DMS153 treated with DMSO at 0.1 percent for 48 hours (cell line): ENCODE results near the gene SLC6A11.

Experiments used
- DNase-seq: peaks from one replicate; lab custom pipeline; 2025; ENCODE audit not compliant: unreplicated experiment; lab: John Stamatoyannopoulos, UW

The SLC6A11 gene

DNA sequence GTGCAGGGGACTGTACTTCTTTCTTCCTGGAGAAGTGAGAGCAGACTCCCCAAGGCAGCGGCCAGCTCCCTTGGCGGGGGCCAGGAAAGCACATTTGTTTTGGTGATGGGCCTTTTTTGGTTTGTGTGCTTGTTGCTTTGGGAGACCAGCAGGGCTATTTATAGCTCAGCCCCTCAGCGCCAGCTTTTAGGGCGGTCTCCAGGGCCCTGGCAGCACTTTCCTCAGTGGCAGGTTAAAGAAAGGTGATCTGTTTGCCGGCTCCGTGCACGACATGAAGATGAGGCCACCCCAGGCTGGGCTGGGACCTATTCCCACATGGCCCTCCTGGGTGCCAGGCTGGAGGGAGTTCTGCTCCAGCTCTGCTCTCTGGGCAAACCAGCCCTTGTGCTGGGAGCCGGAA, 21.8 kb downstream of the SLC6A11 start:
- no peak for DNase-seq

DNA sequence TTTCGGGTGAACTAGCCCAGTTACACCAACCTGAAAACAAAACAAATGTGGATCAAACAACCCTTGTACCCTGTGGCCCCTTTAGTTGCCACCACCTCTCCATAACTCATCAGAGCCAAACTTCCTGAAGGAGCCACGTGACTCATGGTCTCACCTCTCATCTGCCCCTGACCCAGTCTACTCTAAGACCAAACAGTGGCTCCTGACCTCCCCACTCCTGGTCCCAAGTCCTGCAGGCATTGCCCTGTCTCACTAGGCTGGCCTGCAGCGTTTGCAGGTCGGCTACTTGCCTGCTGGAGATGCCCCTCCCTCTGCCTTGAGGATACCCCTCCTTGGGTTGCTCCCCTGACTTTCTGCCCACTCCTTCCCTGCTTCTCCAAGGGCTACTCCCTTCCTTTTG, 23.1 kb downstream of the SLC6A11 start:
- DNase-seq, result no peak

DNA sequence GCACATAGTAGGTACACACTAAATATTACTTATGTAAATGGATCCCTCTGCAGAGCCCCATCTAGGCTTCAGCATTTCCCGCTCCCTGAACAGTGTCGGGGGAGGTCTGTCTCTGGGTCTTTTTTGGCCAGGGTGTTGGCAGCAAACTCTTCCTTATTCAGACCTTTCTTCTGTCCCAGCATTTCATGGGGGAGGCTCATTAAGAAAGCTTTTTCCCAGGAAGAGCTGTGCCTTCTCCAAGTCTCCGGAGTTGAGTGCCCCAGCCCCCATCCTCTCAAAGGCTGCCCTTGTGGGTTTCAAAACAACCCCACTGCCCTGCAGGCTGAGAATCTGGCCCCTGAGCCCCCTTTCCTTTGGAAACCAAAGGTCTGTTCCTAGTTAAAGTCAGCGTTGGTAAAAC, 25.1 kb downstream of the SLC6A11 start:
- DNase-seq, result no peak

DNA sequence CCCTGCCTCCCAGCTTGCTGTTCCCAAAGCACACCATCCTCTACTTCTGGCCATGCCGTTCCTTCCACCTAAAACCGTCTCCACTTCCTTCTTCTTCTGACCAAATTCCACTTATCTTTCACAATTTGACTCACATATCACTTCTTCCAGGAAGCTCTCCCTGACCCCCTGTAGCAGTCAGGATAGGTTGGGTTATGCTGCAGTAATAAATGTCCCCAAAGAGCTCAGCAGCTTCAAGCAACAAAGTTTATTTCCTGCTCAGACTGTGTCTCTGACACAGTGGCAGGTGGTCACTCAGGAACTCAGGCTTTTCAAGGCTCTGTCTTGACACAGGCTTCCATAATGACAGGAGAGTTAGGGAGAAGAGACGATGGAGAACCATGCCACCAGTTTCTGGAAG, 27.4 kb downstream of the SLC6A11 start:
- no peak for DNase-seq

DNA sequence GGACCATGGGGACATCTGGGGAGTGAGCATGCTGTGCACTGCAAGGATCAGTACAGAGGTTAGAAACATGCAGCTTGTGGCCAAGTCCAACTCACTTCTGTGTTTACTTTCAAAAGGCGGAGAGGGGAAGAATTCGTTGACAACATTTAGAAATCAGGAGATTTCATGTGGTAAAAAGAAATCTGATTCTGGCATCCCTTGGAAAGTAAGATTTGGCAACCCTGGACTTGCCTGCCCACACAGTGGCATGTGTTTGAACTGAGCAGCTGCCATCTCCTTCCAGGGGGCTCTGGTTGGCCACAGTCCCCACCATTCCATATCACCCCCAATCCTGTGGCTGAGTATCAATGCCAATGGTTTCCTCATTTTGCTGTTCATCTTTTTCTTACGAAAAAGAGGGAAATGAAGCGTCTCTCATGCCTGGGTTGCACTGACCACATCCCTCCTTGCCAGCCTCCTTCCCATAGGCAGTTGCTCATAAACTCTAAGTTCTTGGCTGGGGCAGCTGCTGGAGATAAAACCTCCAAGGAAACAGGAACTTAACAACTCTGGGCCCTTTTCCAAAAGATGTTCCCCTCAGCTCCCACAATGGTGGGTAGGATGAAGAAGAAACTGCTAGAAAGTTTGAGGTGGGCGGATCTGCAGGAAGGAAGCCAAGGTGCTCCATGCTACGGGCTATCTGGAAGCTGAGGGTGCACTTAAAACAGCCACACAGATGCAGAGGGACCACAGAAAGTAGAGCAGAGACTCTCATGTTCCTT, 29.2 kb downstream of the SLC6A11 start:
- no peak for DNase-seq

DNA sequence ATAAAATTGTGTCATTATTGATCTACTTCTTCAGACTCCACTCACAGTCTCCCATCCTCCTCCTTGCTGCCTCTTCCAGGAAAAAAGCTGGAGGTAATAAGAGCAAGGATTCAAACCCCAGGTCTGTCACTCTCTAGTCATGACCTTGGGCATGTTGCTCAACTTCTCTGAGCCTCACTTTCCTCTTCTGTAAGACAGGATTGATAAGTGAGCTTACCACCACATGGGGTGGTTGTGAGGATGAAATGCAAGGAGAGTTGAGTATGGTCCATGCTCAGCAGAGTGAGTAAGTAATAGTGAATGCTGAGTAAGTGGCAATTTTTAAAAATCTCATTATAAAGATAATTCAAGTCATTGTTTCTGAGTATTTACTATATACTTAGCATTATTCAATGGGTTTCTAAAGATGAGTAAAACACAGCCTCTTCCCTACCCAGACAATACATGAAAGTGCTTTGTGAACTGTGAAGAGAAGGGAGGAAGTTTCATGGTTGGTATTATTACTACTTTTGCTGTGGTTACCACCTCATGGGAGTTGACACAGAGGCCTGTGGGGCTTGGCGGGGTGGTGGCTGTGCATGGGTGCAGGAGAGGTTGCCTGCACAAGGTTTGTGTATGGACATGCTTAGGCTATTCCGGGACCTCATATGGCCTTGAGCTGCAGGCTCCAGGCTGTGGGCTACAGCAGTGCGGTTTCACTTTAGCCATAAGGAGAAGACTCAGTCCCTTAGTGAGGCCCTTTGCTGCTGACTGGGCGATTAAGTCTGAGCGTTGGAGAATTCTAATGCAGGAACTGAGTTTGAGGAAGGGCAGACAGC, 30.0 kb downstream of the SLC6A11 start:
- no peak for DNase-seq

DNA sequence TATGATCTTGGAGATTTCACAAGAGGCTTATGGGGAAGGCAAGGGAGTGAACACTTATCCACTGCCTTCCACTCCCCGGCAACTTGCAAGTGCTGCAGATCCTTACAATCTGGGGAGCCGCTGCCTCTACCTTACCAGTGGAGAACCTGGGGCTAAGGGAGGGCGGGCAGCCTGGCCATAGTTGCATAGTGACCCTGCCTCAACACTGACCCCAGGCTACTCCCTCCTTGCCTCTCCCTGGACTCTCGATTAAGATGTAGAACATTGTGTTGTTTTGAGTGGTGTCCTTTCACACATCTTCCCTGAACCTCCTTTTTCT, 30.6 kb downstream of the SLC6A11 start:
- no peak for DNase-seq

DNA sequence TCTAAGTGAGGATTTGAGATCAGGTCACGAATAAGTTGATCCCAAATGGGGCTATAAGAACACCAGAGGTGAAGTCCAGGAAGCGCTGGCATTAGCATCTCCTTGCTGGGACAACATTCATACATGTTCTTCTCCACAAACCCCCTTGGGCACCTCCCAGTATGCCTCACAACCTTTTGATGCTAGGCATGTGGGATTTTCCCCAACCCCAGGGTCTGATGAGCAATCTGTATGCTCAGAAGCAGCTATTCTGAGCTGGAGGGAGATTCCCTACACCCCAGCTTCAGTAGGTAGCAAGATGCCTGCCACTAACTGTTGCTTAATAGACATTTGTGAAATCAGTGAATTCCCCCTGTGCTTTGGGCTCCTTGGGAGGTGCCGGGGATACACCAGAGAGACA, 32.2 kb downstream of the SLC6A11 start:
- DNase-seq, result no peak

GRCh38 chr3:10852066-10852808, 36.2 kb downstream of the SLC6A11 start:
- DNase-seq, result no peak

- DNase-seq, result no peak
Measured at GRCh38 chr3:10855083-10855870, 39.2 kb downstream of the SLC6A11 start.

DNA sequence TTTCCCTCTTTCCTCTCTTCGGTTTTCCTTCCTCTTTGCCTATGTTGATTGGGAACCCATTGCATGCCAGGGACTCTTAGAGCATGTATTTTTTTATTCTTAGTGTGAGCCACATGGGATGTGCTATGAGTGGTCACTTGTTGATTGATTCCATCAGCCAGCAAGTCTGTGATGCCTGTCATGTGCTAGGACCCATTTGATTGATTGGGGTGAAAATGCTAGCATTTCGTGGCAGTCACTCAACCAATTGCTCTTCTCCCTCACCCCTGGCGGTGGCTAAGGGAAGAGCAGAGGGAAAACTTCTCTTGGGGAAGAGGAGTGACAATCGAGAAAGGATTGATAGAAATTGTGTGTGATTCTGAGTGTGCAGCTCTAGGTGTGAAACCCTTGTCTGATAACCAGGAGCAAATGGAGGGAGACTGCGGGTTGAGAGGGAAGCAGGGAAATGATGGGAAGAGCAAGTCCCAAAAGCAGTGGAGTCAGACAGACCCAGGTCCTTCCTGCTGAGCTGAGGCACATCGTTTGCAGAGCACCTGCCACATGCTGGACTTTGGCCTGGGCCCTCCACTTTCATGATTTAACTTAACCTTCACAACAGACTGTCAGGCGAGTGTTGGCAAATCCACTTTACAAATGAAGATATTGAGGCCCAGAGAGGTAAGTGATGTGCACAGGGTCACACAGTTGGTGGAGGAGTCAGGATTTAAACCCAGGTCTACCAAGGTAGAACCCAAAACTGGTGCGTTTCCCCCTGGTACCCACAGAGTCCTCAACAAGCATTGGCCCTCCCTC, 40.0 kb downstream of the SLC6A11 start:
- no peak for DNase-seq

GRCh38 chr3:10857235-10857634, 41.2 kb downstream of the SLC6A11 start:
- DNase-seq, result no peak

- DNase-seq, result no peak
Measured at GRCh38 chr3:10858091-10858490, 42.1 kb downstream of the SLC6A11 start.

DNA sequence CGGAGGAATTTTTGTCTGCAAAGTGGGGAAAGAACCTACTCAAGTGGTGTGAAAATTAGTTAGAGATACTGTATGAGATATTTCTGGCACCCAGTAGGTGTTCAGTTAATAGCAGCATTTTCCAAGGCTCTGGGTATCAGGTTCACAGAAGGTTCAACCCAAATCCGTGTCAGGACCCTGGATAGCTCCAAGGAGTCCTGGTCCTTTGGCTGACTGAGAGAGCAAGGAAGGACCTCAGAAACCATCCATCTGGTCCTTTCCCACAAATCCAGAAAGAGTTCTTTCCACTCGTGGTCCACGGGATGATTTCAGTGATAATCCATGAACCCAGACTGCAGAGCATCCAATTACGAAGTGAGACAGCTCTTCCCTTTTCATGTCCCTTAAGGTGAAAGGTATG, 51.4 kb downstream of the SLC6A11 start:
- no peak for DNase-seq

DNA sequence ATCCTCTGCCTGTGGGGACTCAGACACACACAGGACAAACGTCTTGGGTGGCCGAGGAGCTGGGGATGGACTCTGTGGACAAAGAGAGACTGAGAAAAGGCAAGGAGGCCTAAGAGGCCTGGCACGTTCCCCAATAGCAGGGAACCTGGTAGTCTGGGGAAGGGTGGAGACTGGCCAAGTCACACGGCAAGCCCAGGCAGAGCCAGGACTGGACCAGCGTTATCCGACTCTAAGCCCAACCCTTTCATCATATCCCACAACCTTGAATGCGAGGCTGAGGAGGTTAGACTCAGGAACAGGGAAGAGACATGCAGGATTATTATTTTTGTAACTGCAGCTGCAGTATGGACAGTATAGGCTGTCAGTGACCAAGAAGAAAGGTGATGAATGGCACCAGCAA, 53.4 kb downstream of the SLC6A11 start:
- no peak for DNase-seq

GRCh38 chr3:10870296-10870695, 54.3 kb downstream of the SLC6A11 start:
- no peak for DNase-seq

- no peak for DNase-seq
Measured at GRCh38 chr3:10873415-10873814, 57.4 kb downstream of the SLC6A11 start.

DNA sequence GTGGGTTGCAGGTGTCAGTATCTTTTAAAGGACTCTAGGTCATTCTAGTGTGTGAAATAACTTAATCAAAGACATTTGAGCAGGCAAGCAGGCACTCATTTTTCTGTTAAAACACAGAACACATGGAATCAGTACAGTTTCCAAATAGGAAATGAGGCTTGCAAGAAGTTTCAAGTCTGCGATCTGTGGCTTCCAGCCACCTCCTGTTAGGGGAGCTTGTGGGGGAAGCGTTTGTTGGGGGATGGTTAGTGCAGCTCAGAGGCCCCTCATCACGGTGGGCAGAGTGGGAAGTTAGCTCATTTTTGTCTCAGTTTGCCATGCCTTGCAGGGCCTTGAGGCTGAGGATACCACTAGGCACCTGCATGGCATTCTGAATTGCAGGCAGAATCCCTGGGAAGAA, 59.9 kb downstream of the SLC6A11 start:
- DNase-seq, result no peak

DNA sequence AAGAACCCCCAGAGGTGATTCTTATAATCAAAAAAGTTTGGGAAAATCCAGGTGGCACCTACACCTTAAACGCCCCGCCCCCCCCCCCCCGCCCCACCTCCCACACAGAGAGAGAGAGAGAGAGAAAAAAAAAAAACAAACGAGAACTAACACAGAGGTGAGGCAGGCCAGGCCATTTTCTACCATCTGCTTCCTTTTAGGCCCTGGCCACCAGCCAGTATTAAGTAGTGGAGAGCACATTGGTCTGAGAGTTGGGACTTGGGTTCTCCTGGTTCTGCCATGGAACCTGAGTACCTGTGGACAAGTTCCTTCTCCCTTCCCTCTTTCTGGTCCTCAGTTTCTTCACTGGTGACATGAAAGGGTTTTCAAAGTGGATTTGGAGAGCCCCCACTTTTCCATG, 60.6 kb downstream of the SLC6A11 start:
- DNase-seq, result no peak

DNA sequence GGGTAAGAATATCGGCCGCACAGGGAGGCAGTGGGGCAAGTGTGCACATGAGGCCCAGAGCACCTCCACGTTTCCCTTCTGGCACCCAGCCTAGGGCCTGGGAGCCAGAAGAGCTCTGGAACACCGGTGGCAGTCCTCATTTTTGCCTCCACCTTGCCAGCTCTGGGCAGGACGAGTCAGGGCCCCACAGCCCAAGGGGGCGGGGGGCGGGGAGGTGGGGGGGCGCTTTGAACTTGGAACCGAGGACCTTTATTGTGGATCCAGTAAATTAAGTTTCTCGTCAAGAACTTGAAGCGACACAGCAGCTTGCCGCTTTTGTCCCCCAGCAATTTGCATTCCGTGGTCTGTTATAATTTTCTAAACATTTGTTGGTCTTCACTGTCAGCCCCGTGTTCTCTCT, 66.8 kb downstream of the SLC6A11 start:
- no peak for DNase-seq
